Colonic mucosa (tissue), 4 donors: ENCODE results near the gene TMEM17. TPM values are rescaled to one million over a fixed set of nuclear protein-coding genes. Genes with fewer than 3 reads are reported as not detected.

Experiments
- DNase-seq: peaks from one replicate; pipeline ENCODE4 v3.0.0-alpha.2; 2020
- H3K27ac ChIP-seq: fragments of 200-600 bp; one replicate; pipeline ENCODE4 v1.8.0; 2021
- H3K27me3 ChIP-seq: fragments of 200-600 bp; one replicate; pipeline ENCODE4 v1.8.0; 2021
- H3K36me3 ChIP-seq: fragments of 200-600 bp; one replicate; pipeline ENCODE4 v1.8.0; 2021
- H3K4me1 ChIP-seq: fragments of 200-600 bp; one replicate; pipeline ENCODE4 v1.8.0; 2021; ENCODE audit warnings: mild to moderate bottlenecking
- H3K4me3 ChIP-seq: fragments of 200-600 bp; one replicate; pipeline ENCODE4 v1.8.0; 2021
- H3K9ac ChIP-seq, 2 donors: one replicate each; pipeline ENCODE4 v1.7.0; 2013; ENCODE audit warnings: control low read depth in 2 of 2, low read depth in 2 of 2, low read length in 2 of 2
- H3K9me3 ChIP-seq: fragments of 200-600 bp; one replicate; pipeline ENCODE4 v1.8.0; 2021
- intact Hi-C: fragments of 100-400 bp; cut with DNase I; formaldehyde crosslinking; loops from one replicate; pipeline ENCODE4 v1.14.1; 2022
- total RNA-seq, 2 donors: library from RNA; stranded (reverse); fragmentation: NEBNext Ultra II Directional in 1 of 2; extraction: Animal tissue kit (Norgen Biotek cat#: 25700) in 1 of 2; gene quantifications; one replicate each; pipeline ENCODE4 v1.2.1, GENCODE V29; 2021
- TF ChIP-seq, protein P1 (sequence below): fragments of 200-600 bp; IDR thresholded peaks from one replicate; pipeline ENCODE4 v1.8.0; 2022; ENCODE audit warnings: antibody characterized with exemption, mild to moderate bottlenecking
- donor health status: healthy.
- donor health status: DM: no; HTN: no; CAD: no.
- donor health status: DM: no; HTN: no; CAD: no.

Gene TMEM17
- total RNA-seq, 2 donors from 2014 or later = 0.35 to 0.74 TPM

DNA sequence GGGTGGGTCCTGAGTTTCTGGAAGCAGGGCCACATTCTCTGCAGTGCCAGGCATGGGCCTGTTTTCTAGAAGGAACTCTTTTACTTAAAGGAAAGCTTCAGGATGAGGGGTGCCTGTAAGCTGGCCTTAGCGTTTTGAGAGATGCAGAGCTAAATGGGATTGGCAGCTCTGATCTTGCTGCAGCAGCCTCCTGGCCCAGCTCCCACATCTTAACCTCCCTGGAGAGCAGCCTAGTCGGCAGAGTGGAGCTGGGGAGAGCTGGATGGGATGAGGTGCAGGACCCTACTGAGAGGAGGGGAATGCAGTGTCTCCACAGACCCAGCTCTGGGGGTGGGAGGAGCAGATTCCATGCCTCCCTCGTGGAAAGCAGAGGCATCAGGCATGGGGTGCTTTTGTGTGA is 52.0 kb downstream of the TMEM17 start:
- DNase-seq = no peak
- intact Hi-C loops = no loop called here
- Histone ChIP-seq H3K9me3 (no peaks in the 10 kb centered on the region), H3K36me3 (no peaks in the 10 kb centered on the region), H3K4me1 (no peaks in the 10 kb centered on the region), H3K27ac (no peak overlapping the region), H3K27me3 (no peaks in the 10 kb centered on the region), H3K9ac (no peak overlapping the region), H3K4me3 (no peak overlapping the region)
- TF ChIP-seq, protein P1, sequence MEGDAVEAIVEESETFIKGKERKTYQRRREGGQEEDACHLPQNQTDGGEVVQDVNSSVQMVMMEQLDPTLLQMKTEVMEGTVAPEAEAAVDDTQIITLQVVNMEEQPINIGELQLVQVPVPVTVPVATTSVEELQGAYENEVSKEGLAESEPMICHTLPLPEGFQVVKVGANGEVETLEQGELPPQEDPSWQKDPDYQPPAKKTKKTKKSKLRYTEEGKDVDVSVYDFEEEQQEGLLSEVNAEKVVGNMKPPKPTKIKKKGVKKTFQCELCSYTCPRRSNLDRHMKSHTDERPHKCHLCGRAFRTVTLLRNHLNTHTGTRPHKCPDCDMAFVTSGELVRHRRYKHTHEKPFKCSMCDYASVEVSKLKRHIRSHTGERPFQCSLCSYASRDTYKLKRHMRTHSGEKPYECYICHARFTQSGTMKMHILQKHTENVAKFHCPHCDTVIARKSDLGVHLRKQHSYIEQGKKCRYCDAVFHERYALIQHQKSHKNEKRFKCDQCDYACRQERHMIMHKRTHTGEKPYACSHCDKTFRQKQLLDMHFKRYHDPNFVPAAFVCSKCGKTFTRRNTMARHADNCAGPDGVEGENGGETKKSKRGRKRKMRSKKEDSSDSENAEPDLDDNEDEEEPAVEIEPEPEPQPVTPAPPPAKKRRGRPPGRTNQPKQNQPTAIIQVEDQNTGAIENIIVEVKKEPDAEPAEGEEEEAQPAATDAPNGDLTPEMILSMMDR = no peak

DNA sequence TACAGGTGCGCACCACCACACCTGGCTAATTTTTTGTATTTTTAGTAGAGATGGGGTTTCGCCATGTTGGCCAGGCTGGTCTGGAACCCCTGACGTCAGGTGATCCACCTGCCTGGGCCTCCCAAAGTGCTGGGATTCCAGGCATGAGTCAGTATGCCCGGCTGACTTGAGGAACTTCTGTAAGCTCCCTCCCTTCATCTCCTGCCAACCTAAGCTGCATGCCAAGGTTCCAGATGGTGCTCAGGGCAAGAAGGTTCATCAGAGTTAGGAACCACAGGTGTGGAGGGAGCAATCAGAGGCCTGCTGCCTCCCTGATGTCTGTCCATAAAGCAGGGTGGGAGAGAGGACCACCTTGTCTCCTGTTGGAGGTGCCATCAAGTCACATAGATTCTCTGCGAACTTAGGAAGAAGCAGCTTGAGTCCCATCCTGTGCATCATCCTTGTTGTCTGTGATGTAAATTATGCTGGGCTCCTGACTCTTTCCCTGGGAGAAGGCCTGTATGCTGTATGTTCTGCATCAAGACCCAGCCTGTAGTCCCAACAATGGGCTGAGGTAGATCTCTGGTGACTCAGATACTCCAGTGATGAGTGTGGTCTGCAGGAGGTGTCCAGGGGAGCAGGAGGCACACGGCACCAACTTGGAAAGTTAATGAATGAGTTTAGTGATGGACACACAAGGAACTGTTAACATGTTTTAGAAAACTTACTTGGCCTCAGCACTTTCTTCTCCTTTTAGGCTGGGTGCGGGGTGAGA is 53.1 kb downstream of the TMEM17 start:
- no peak overlapping the region for H3K4me3 ChIP-seq
- H3K4me1 ChIP-seq = no peaks in the 10 kb centered on the region
- no peak overlapping the region for H3K9ac ChIP-seq
- TF ChIP-seq, protein P1 = no peak
- DNase-seq = no peak
- no peaks in the 10 kb centered on the region for H3K9me3 ChIP-seq
- no peaks in the 10 kb centered on the region for H3K36me3 ChIP-seq
- intact Hi-C loops = no loop called here
- no peaks in the 10 kb centered on the region for H3K27me3 ChIP-seq
- no peak overlapping the region for H3K27ac ChIP-seq

DNA sequence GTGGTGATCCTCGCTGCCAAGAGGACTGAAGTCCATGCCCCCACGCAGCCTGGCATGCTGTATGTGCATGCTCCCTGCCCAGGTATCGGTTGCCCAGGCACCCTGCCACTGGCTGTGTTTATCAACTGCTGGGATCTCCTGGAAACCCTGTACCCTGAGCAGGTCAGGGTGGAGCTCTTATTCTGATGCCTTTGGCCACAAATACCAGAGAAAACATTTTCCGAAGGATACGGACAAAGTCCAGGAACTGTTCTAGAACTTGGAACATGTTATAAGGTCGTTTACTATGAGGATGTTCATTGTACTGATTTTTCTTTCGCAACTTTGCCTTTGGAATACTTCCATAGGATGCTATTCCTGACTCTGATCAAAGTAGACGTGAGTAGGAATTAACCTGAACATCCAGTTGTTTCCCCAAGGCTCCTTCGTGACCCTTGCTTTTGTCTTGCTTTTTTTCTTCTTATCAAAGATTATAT is 55.2 kb downstream of the TMEM17 start:
- Histone ChIP-seq H3K4me3 (no peak overlapping the region), H3K27me3 (no peaks in the 10 kb centered on the region), H3K9ac (no peak overlapping the region), H3K9me3 (no peaks in the 10 kb centered on the region), H3K36me3 (no peaks in the 10 kb centered on the region), H3K4me1 (no peaks in the 10 kb centered on the region), H3K27ac (no peak overlapping the region)
- TF ChIP-seq, protein P1 = no peak
- peak; percentile 61 for DNase-seq
- intact Hi-C loops = no loop called here

Other genes with a start within 250 kb of the TMEM17 start
- gene EHBP1, start 199.5 kb upstream of the TMEM17 start, total RNA-seq = 10 to 100 TPM; 23.6 to 32.7 TPM